ENCODE data around the gene CISD1.

- TF ChIP-seq, protein P1, sequence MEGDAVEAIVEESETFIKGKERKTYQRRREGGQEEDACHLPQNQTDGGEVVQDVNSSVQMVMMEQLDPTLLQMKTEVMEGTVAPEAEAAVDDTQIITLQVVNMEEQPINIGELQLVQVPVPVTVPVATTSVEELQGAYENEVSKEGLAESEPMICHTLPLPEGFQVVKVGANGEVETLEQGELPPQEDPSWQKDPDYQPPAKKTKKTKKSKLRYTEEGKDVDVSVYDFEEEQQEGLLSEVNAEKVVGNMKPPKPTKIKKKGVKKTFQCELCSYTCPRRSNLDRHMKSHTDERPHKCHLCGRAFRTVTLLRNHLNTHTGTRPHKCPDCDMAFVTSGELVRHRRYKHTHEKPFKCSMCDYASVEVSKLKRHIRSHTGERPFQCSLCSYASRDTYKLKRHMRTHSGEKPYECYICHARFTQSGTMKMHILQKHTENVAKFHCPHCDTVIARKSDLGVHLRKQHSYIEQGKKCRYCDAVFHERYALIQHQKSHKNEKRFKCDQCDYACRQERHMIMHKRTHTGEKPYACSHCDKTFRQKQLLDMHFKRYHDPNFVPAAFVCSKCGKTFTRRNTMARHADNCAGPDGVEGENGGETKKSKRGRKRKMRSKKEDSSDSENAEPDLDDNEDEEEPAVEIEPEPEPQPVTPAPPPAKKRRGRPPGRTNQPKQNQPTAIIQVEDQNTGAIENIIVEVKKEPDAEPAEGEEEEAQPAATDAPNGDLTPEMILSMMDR (IDR thresholded peaks at IDR 0.05) = no peak
- TF ChIP-seq POLR2A (IDR thresholded peaks at IDR 0.05) = no peak
- no peak for TF ChIP-seq POLR2AphosphoS5 (IDR thresholded peaks at IDR 0.05)
- no peak for TF ChIP-seq EP300 (IDR thresholded peaks at IDR 0.05)
Measured at GRCh38 chr10:58278274-58278961, 9.5 kb downstream of the CISD1 start.
